Measurements from ENCODE around the gene BPHL. TPM values are rescaled to one million over a fixed set of nuclear protein-coding genes. Genes with fewer than 3 reads are reported as not detected.
"Not testable (repeated sequence)": the region's sequence is repeated elsewhere in the genome, so short reads cannot be mapped to it uniquely, and the experiment has no call there.

The BPHL gene
- total and polyA plus RNA-seq, 2 experiments from 2014 or later: 22.8 to 45.5 TPM

DNA sequence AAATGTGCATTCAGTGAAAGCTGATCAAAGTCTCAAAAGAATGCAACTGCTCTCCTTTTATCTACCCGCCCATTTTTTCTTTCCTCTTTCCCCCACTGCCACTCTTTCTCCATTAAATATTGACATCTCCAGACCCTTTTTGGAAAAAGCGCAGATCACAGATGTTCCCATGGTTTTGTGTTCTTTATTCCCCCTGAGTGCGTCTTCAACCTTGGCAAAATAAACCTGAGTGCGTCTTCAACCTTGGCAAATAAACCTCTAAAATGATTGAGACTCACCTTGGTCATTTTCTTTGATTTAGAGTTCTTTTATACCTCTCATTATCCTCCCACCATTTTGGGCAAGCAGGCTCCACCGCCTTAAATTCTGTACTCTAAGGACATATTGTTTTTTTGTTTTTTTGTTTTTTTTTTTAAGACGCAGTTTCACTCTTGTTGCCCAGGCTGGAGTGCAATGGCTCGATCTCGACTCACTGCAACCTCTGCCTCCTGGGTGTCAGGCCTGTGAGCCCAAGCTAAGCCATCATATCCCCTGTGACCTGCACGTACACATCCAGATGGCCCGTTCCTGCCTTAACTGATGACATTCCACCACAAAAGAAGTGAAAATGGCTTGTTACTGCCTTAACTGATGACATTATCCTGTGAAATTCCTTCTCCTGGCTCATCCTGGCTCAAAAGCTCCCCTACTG, 48.2 kb downstream of the BPHL start:
- not testable (repeated sequence) for H3K79me2 ChIP-seq (replicated peaks; ENCODE audit: insufficient read depth); H3K36me3 ChIP-seq (ENCODE audit: insufficient read depth); H3K36me3 Mint-ChIP-seq (ENCODE audit: low read depth); ATAC-seq; H2AFZ ChIP-seq; H3K27me3 ChIP-seq (ENCODE audit: insufficient read depth); H3K9me2 ChIP-seq (ENCODE audit: insufficient read depth); DNase-seq (ENCODE audit: low spot score); H3K9me3 Mint-ChIP-seq; H4K20me1 ChIP-seq (replicated peaks; ENCODE audit: insufficient read depth)
- H3K4me1 Mint-ChIP-seq: peaks cover 52% of the 10 kb centered on the region
- TF ChIP-seq NANOG (IDR thresholded peaks at IDR 0.05; ENCODE audit: borderline replicate concordance): peak; percentile 33; the same call in 1 of the 2 replicates
- H3K4me3 ChIP-seq: 0 out of 2 replicates have a peak overlapping the region, but pooled peaks have one; percentile 15
- peak overlapping the region; percentile 20; the same call in 1 of the 3 replicates for H3K4me3 Mint-ChIP-seq
- H3K4me1 ChIP-seq (ENCODE audit: insufficient read depth): peaks cover 45% of the 10 kb centered on the region
- H3K4me2 ChIP-seq: peak overlapping the region; percentile 40; the same call in 1 of the 2 replicates
- H3K27me3 Mint-ChIP-seq (ENCODE audit: insufficient read depth, low read depth, poor library complexity): peaks cover 13% of the 10 kb centered on the region
- H3F3A ChIP-seq (replicated peaks; ENCODE audit: low read depth): peaks cover 25% of the 10 kb centered on the region
- H3K27ac ChIP-seq (ENCODE audit: low read depth): peak overlapping the region; percentile 94
- peak overlapping the region; percentile 83 for H3K27ac Mint-ChIP-seq

- Mint-ChIP-seq H3K27ac (peak overlapping the region; percentile 79), H3K27me3 (ENCODE audit: insufficient read depth, low read depth, poor library complexity) (peaks cover 12% of the 10 kb centered on the region)
Observed at GRCh38 chr6:3168046-3168445, 49.5 kb downstream of the BPHL start.

DNA sequence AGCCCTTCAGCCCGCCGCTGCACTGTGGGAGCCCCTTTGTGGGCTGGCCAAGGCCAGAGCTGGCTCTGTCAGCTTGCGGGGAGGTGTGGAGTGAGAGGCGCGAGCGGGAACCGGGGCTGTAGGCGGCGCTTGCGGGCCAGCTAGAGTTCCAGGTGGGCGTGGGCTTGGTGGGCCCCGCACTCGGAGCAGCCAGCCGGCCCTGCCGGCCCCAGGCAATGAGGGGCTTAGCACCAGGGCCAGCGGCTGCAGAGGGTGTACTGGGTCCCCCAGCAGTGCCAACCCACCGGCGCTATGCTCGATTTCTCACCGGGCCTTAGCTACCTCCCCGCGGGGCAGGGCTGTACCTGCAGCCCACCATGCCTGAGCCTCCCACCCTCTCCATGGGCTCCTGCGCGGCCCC, 52.2 kb downstream of the BPHL start:
- peak in 1 of 2 experiments; percentile 33; a peak in 2 of 4 replicates for TF ChIP-seq CTCF (conservative IDR thresholded peaks at IDR 0.05; ENCODE audit: low read depth in 2 of 2)
- not testable (repeated sequence) for H3K36me3 ChIP-seq (ENCODE audit: insufficient read depth)

More at GRCh38 chr6:3168046-3168445, 49.5 kb downstream of the BPHL start:
- not testable (repeated sequence) for H3K36me3 Mint-ChIP-seq (ENCODE audit: low read depth); H3K27me3 ChIP-seq (ENCODE audit: insufficient read depth); ATAC-seq; H3K4me3 ChIP-seq; H3K4me2 ChIP-seq; DNase-seq (ENCODE audit: low spot score); H3K36me3 ChIP-seq (ENCODE audit: insufficient read depth); H3K9me3 Mint-ChIP-seq; H3K27ac ChIP-seq (ENCODE audit: low read depth); H4K20me1 ChIP-seq (replicated peaks; ENCODE audit: insufficient read depth); H3K79me2 ChIP-seq (replicated peaks; ENCODE audit: insufficient read depth); H3K9me2 ChIP-seq (ENCODE audit: insufficient read depth); H3K4me3 Mint-ChIP-seq; H2AFZ ChIP-seq
- Histone ChIP-seq H3K4me1 (ENCODE audit: insufficient read depth) (peaks cover 40% of the 10 kb centered on the region), H3F3A (replicated peaks; ENCODE audit: low read depth) (peaks cover 21% of the 10 kb centered on the region)
- peaks cover 47% of the 10 kb centered on the region for H3K4me1 Mint-ChIP-seq

More for the DNA sequence above, 52.2 kb downstream of the BPHL start:
- peaks cover 25% of the 10 kb centered on the region for H3K4me1 ChIP-seq (ENCODE audit: insufficient read depth)
- H2AFZ ChIP-seq; H3K9me3 Mint-ChIP-seq; H3K79me2 ChIP-seq (replicated peaks; ENCODE audit: insufficient read depth); H3K4me3 ChIP-seq; H3K36me3 Mint-ChIP-seq (ENCODE audit: low read depth); H3K27me3 ChIP-seq (ENCODE audit: insufficient read depth); ATAC-seq; H4K20me1 ChIP-seq (replicated peaks; ENCODE audit: insufficient read depth); H3K4me3 Mint-ChIP-seq; H3F3A ChIP-seq (replicated peaks; ENCODE audit: low read depth); H3K27me3 Mint-ChIP-seq (ENCODE audit: insufficient read depth, low read depth, poor library complexity); H3K27ac ChIP-seq (ENCODE audit: low read depth); H3K4me2 ChIP-seq; H3K27ac Mint-ChIP-seq; H3K9me2 ChIP-seq (ENCODE audit: insufficient read depth); DNase-seq (ENCODE audit: low spot score): not testable (repeated sequence)
- peaks cover 38% of the 10 kb centered on the region for H3K4me1 Mint-ChIP-seq
